Nephron progenitor cell (in vitro differentiated cells): Measurements from ENCODE around the gene OS9.
A peak's percentile ranks its signal among the peaks of the same experiment; 100 is the strongest.

ENCODE experiments used
- DNase-seq: peaks from one replicate; pipeline ENCODE4 v3.0.0; 2021
- H3K27ac Mint-ChIP-seq: 2 replicates; pipeline ENCODE4 v1.8.0; 2021; ENCODE audit warnings: mild to moderate bottlenecking, moderate library complexity, mixed read lengths
- H3K27me3 Mint-ChIP-seq: 2 replicates; pipeline ENCODE4 v1.8.0; 2021; ENCODE audit warnings: mild to moderate bottlenecking, low read depth, mixed read lengths; ENCODE audit not compliant: poor library complexity
- H3K36me3 Mint-ChIP-seq: 2 replicates; pipeline ENCODE4 v1.8.0; 2021; ENCODE audit warnings: low read depth, mixed read lengths
- H3K4me1 Mint-ChIP-seq: 2 replicates; pipeline ENCODE4 v1.8.0; 2021; ENCODE audit warnings: mixed read lengths
- H3K4me3 Mint-ChIP-seq: 2 replicates; pipeline ENCODE4 v1.8.0; 2021; ENCODE audit warnings: mild to moderate bottlenecking, moderate library complexity, mixed read lengths
- H3K9me3 Mint-ChIP-seq: 2 replicates; pipeline ENCODE4 v1.8.0; 2021; ENCODE audit warnings: mild to moderate bottlenecking, moderate library complexity, mixed read lengths
- TF ChIP-seq, protein P1 (sequence below): fragments of 200-600 bp; sonication (generic); IDR thresholded peaks from 2 replicates; pipeline ENCODE4 v1.5.0; 2021; ENCODE audit warnings: antibody characterized with exemption

Gene OS9

DNA sequence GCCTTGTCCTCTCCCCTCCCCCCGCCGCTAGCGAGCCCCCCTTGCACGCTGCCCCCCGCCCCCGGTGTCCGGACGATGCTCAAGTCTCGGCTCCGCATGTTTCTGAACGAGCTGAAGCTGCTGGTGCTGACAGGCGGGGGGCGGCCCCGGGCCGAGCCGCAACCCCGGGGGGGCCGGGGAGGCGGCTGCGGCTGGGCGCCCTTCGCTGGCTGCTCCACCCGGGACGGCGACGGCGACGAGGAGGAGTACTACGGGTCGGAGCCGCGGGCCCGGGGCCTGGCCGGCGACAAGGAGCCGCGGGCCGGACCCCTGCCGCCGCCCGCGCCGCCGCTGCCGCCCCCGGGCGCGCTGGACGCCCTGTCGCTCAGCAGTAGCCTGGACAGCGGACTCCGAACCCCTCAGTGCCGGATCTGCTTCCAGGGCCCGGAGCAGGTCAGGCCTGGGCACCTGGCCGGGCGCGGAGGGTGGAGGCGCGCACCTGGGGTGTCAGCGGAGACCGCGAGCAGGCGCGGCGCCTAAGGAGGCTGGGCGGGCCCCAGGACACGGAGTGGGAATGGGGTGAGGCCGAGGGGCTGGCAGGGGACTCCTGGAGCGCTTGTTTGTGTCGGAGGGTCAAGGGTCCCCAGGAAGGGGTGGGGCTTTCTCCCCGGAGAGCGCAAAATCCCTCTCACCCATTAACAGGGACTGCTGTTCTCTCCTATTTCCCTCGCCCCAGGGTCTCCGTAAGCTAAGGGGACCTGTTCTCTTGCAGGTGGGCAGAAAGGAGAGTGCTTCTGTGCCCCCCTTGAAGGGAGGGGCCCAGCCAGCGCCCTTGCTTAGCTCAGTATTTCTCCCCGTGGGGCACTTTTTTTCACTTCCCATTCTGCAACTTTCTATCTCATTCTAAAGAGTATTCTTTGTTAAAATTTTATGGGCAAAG lies 61.8 kb downstream of the OS9 start:
- Mint-ChIP-seq H3K36me3 (peaks cover 18% of the 10 kb centered on the region), H3K27ac (no peak overlapping the region), H3K4me3 (peak overlapping the region; percentile 76), H3K9me3 (no peaks in the 10 kb centered on the region), H3K4me1 (peaks cover 46% of the 10 kb centered on the region), H3K27me3 (peaks cover 78% of the 10 kb centered on the region)
- TF ChIP-seq, protein P1, sequence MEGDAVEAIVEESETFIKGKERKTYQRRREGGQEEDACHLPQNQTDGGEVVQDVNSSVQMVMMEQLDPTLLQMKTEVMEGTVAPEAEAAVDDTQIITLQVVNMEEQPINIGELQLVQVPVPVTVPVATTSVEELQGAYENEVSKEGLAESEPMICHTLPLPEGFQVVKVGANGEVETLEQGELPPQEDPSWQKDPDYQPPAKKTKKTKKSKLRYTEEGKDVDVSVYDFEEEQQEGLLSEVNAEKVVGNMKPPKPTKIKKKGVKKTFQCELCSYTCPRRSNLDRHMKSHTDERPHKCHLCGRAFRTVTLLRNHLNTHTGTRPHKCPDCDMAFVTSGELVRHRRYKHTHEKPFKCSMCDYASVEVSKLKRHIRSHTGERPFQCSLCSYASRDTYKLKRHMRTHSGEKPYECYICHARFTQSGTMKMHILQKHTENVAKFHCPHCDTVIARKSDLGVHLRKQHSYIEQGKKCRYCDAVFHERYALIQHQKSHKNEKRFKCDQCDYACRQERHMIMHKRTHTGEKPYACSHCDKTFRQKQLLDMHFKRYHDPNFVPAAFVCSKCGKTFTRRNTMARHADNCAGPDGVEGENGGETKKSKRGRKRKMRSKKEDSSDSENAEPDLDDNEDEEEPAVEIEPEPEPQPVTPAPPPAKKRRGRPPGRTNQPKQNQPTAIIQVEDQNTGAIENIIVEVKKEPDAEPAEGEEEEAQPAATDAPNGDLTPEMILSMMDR: no peak
- DNase-seq: peak; percentile 49

DNA sequence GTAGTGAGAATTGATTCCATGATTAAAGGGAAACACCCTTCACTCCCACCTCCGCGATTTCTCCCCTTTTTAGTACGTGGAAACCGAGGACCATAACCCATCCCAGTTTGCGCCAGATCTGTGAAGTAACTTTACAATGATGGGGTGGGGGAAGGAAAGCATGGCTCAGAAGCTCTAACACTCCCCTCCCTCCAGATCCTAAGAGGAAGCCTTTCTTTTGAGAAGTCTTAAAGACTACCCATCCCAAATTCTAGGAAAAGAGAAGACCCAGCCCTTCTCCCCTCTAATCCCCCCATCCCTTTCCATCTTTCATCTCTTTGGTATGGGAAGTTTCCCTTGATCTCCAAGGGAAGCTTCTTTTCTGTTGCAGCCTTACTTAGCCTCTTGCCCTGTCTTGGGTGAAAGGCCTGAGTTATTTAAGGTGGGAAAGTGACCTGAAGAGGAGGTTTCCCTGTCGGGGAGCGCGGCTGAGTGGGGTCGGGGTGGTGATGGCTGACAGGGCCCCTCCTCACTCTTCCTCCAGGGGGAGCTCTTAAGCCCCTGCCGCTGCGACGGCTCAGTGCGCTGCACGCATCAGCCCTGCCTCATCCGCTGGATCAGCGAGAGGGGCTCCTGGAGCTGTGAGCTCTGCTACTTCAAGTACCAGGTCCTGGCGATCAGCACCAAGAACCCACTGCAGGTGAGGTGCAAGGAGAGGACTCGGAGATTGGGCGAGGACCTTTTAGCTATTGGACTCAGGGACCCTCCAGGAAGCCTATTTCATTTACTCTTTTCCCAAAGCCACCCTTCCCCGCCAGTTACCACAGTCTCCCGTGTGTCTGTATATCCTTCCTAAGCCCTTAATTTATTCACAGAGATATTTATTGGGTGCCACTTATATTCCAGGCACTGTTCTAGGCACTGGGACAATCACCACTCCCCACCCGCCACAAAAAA lies 62.7 kb downstream of the OS9 start:
- H3K4me3 Mint-ChIP-seq: peak overlapping the region; percentile 76
- H3K9me3 Mint-ChIP-seq: no peaks in the 10 kb centered on the region
- TF ChIP-seq, protein P1: peak; percentile 74
- H3K36me3 Mint-ChIP-seq: peaks cover 8% of the 10 kb centered on the region
- peaks cover 37% of the 10 kb centered on the region for H3K4me1 Mint-ChIP-seq
- no peak overlapping the region for H3K27ac Mint-ChIP-seq
- DNase-seq: peak; percentile 71
- peaks cover 85% of the 10 kb centered on the region for H3K27me3 Mint-ChIP-seq

- DNase-seq: no peak
- TF ChIP-seq, protein P1: no peak
- Mint-ChIP-seq H3K27ac (no peak overlapping the region), H3K36me3 (peaks cover 5% of the 10 kb centered on the region), H3K9me3 (no peaks in the 10 kb centered on the region), H3K27me3 (peaks cover 89% of the 10 kb centered on the region), H3K4me3 (no peak overlapping the region), H3K4me1 (peaks cover 30% of the 10 kb centered on the region)
These were observed 63.8 kb downstream of the OS9 start for GRCh38 chr12:57757771-57758170.

GRCh38 chr12:57758552-57759359 lies 64.8 kb downstream of the OS9 start:
- no peak for DNase-seq
- H3K4me3 Mint-ChIP-seq: no peak overlapping the region
- TF ChIP-seq, protein P1: no peak

GRCh38 chr12:57759360-57759980 lies 65.5 kb downstream of the OS9 start:
- Mint-ChIP-seq H3K4me1 (peaks cover 13% of the 10 kb centered on the region), H3K9me3 (peaks cover 4% of the 10 kb centered on the region), H3K36me3 (peaks cover 5% of the 10 kb centered on the region), H3K4me3 (no peak overlapping the region), H3K27ac (no peak overlapping the region), H3K27me3 (peaks cover 89% of the 10 kb centered on the region)
- DNase-seq: no peak
- TF ChIP-seq, protein P1: no peak

More at GRCh38 chr12:57758552-57759359, 64.8 kb downstream of the OS9 start:
- H3K9me3 Mint-ChIP-seq: peaks cover 3% of the 10 kb centered on the region
- peaks cover 20% of the 10 kb centered on the region for H3K4me1 Mint-ChIP-seq
- H3K27ac Mint-ChIP-seq: no peak overlapping the region
- peaks cover 5% of the 10 kb centered on the region for H3K36me3 Mint-ChIP-seq
- H3K27me3 Mint-ChIP-seq: peaks cover 89% of the 10 kb centered on the region
